ENCODE measurements around the gene TULP3. TPM values are rescaled to one million over a fixed set of nuclear protein-coding genes. Genes with fewer than 3 reads are reported as not detected.

The TULP3 gene
- total and polyA plus RNA-seq, 7 experiments from 2014 or later, result 4.5 to 9.6 (median 6.7) TPM

- POLR2A ChIA-PET, result no interaction called here
Observed at GRCh38 chr12:2851931-2852330, 38.8 kb upstream of the TULP3 start.

GRCh38 chr12:2853626-2854025 is 37.1 kb upstream of the TULP3 start:
- intact Hi-C loops (cut with micrococcal nuclease), result loop anchor here (1.0 to 2.0 kb wide), 2 partner anchors 91 to 187 kb away; no protein-coding TSS in a partner anchor
- DNase-seq (peak in 7 of 9 donors; percentile 12 to 56 (median 25)), ATAC-seq (peak; percentile 74)
- Histone ChIP-seq H3K4me3 (ENCODE audit: low read length) (no peak overlapping the region), H3K4me1 (ENCODE audit: control insufficient read depth in 2 of 2, insufficient read depth in 2 of 2, low read length in 2 of 2) (no peaks in the 10 kb centered on the region), H3K9me3 (ENCODE audit: control insufficient read depth in 2 of 3, low read length in 3 of 3) (no peaks in the 10 kb centered on the region), H3K36me3 (ENCODE audit: control insufficient read depth in 2 of 3, insufficient read depth in 3 of 3, low read length in 3 of 3) (peaks cover 0 to 34% (median 0%) of the 10 kb centered on the region in 3 experiments), H3K27ac (ENCODE audit: low read depth, low read length) (no peak overlapping the region), H3K27me3 (ENCODE audit: control insufficient read depth in 2 of 2, insufficient read depth in 2 of 2, low read length in 2 of 2) (no peaks in the 10 kb centered on the region)
- H3K27me3 Mint-ChIP-seq, result no peaks in the 10 kb centered on the region
- H3K4me3 Mint-ChIP-seq, result no peak overlapping the region
- ChIA-PET POLR2A (interaction anchor here (0.7 kb wide), 1 partner anchor 1396 kb away, joined by 4 read pairs; no protein-coding TSS in a partner anchor), CTCF (no interaction called here)
- H3K4me1 Mint-ChIP-seq, result peaks cover 0 to 5% (median 2%) of the 10 kb centered on the region in 7 donors
- H3K9me3 Mint-ChIP-seq, result no peaks in the 10 kb centered on the region
- H3K36me3 Mint-ChIP-seq, result peaks cover 0 to 26% (median 6%) of the 10 kb centered on the region in 5 donors
- H3K27ac Mint-ChIP-seq, result peak overlapping the region in 2 of 9 donors; percentile 33 to 43

More at GRCh38 chr12:2851931-2852330, 38.8 kb upstream of the TULP3 start:
- Histone ChIP-seq H3K4me1 (ENCODE audit: control insufficient read depth in 2 of 2, insufficient read depth in 2 of 2, low read length in 2 of 2) (no peaks in the 10 kb centered on the region), H3K27me3 (ENCODE audit: control insufficient read depth in 2 of 2, insufficient read depth in 2 of 2, low read length in 2 of 2) (no peaks in the 10 kb centered on the region), H3K4me3 (ENCODE audit: low read length) (no peak overlapping the region), H3K27ac (ENCODE audit: low read depth, low read length) (no peak overlapping the region), H3K36me3 (ENCODE audit: control insufficient read depth in 2 of 3, insufficient read depth in 3 of 3, low read length in 3 of 3) (peaks cover 0 to 27% (median 0%) of the 10 kb centered on the region in 3 experiments), H3K9me3 (ENCODE audit: control insufficient read depth in 2 of 3, low read length in 3 of 3) (no peaks in the 10 kb centered on the region)
- Mint-ChIP-seq H3K9me3 (no peaks in the 10 kb centered on the region), H3K36me3 (peaks cover 0 to 40% (median 11%) of the 10 kb centered on the region in 5 donors), H3K27ac (peak overlapping the region in 2 of 9 donors; percentile 28 to 85), H3K4me1 (peaks cover 0 to 11% (median 3%) of the 10 kb centered on the region in 7 donors), H3K27me3 (no peaks in the 10 kb centered on the region), H3K4me3 (no peak overlapping the region)
- DNase-seq (no peak), ATAC-seq (no peak)
- CTCF ChIA-PET, result no interaction called here
- intact Hi-C loops (cut with micrococcal nuclease), result loop anchor here in 1 of 2 donors (2.0 kb wide), 1 partner anchor 189 kb away; no protein-coding TSS in a partner anchor

GRCh38 chr12:2854669-2855453 is 35.8 kb upstream of the TULP3 start:
- ATAC-seq (no peak), DNase-seq (no peak)
- intact Hi-C loops (cut with micrococcal nuclease), result no loop called here
- peaks cover 0 to 18% (median 6%) of the 10 kb centered on the region in 5 donors for H3K36me3 Mint-ChIP-seq
- no peak overlapping the region for H3K27ac ChIP-seq (ENCODE audit: low read depth, low read length)
- H3K27me3 ChIP-seq (ENCODE audit: control insufficient read depth in 2 of 2, insufficient read depth in 2 of 2, low read length in 2 of 2), result no peaks in the 10 kb centered on the region
- ChIA-PET CTCF (interaction anchor here (0.6 kb wide), 2 partner anchors 9 to 1725 kb away, joined by 3 read pairs; no protein-coding TSS in a partner anchor), POLR2A (no interaction called here)
- H3K27me3 Mint-ChIP-seq, result no peaks in the 10 kb centered on the region
- H3K9me3 ChIP-seq (ENCODE audit: control insufficient read depth in 2 of 3, low read length in 3 of 3), result no peaks in the 10 kb centered on the region
- H3K4me1 ChIP-seq (ENCODE audit: control insufficient read depth in 2 of 2, insufficient read depth in 2 of 2, low read length in 2 of 2), result no peaks in the 10 kb centered on the region
- peaks cover 0 to 31% (median 0%) of the 10 kb centered on the region in 3 experiments for H3K36me3 ChIP-seq (ENCODE audit: control insufficient read depth in 2 of 3, insufficient read depth in 3 of 3, low read length in 3 of 3)
- no peaks in the 10 kb centered on the region for H3K9me3 Mint-ChIP-seq
- no peak overlapping the region for H3K4me3 Mint-ChIP-seq
- H3K4me3 ChIP-seq (ENCODE audit: low read length), result no peak overlapping the region
- H3K4me1 Mint-ChIP-seq, result peaks cover 0 to 5% (median 2%) of the 10 kb centered on the region in 7 donors
- no peak overlapping the region for H3K27ac Mint-ChIP-seq

GRCh38 chr12:2855546-2855945 is 35.1 kb upstream of the TULP3 start:
- H3K4me1 Mint-ChIP-seq, result peaks cover 0 to 5% (median 2%) of the 10 kb centered on the region in 7 donors
- CTCF ChIA-PET, result no interaction called here

GRCh38 chr12:2856051-2856450 is 34.6 kb upstream of the TULP3 start:
- intact Hi-C loops (cut with micrococcal nuclease), result no loop called here
- CTCF ChIA-PET, result no interaction called here

More at GRCh38 chr12:2855546-2855945, 35.1 kb upstream of the TULP3 start:
- Histone ChIP-seq H3K4me3 (ENCODE audit: low read length) (no peak overlapping the region), H3K36me3 (ENCODE audit: control insufficient read depth in 2 of 3, insufficient read depth in 3 of 3, low read length in 3 of 3) (peaks cover 0 to 31% (median 0%) of the 10 kb centered on the region in 3 experiments), H3K9me3 (ENCODE audit: control insufficient read depth in 2 of 3, low read length in 3 of 3) (no peaks in the 10 kb centered on the region), H3K4me1 (ENCODE audit: control insufficient read depth in 2 of 2, insufficient read depth in 2 of 2, low read length in 2 of 2) (no peaks in the 10 kb centered on the region), H3K27me3 (ENCODE audit: control insufficient read depth in 2 of 2, insufficient read depth in 2 of 2, low read length in 2 of 2) (no peaks in the 10 kb centered on the region), H3K27ac (ENCODE audit: low read depth, low read length) (no peak overlapping the region)
- no peaks in the 10 kb centered on the region for H3K9me3 Mint-ChIP-seq
- intact Hi-C loops (cut with micrococcal nuclease), result no loop called here
- H3K4me3 Mint-ChIP-seq, result no peak overlapping the region
- H3K27ac Mint-ChIP-seq, result peak overlapping the region in 1 of 9 donors; percentile 87
- no peaks in the 10 kb centered on the region for H3K27me3 Mint-ChIP-seq
- H3K36me3 Mint-ChIP-seq, result peaks cover 0 to 21% (median 8%) of the 10 kb centered on the region in 5 donors
- POLR2A ChIA-PET, result no interaction called here
- no peak for DNase-seq
- ATAC-seq, result no peak

GRCh38 chr12:2857021-2857431 is 33.7 kb upstream of the TULP3 start, which contains the start of gene TEX52:
Gene TEX52 (minus strand): TSS chr12:2857039. CDS start chr12:2857026, 13 bp downstream.
- intact Hi-C loops (cut with micrococcal nuclease), result no loop called here
- CTCF ChIA-PET, result no interaction called here
- H3K27me3 ChIP-seq (ENCODE audit: control insufficient read depth in 2 of 2, insufficient read depth in 2 of 2, low read length in 2 of 2), result no peaks in the 10 kb centered on the region
- H3K27ac ChIP-seq (ENCODE audit: low read depth, low read length), result no peak within 1 kb of the TSS
- POLR2A ChIA-PET, result no interaction called here
- H3K9me3 ChIP-seq (ENCODE audit: control insufficient read depth in 2 of 3, low read length in 3 of 3), result no peaks in the 10 kb centered on the region
- no peaks in the 10 kb centered on the region for H3K9me3 Mint-ChIP-seq
- peaks cover 0 to 21% (median 8%) of the 10 kb centered on the region in 5 donors for H3K36me3 Mint-ChIP-seq
- no peaks in the 10 kb centered on the region for H3K27me3 Mint-ChIP-seq
- H3K4me3 ChIP-seq (ENCODE audit: low read length), result no peak within 1 kb of the TSS
- DNase-seq, result no peak
- peak within 1 kb of the TSS in 3 of 9 donors; percentile 4 to 87 (median 41) for H3K27ac Mint-ChIP-seq
- peaks cover 0 to 31% (median 0%) of the 10 kb centered on the region in 3 experiments for H3K36me3 ChIP-seq (ENCODE audit: control insufficient read depth in 2 of 3, insufficient read depth in 3 of 3, low read length in 3 of 3)
- H3K4me3 Mint-ChIP-seq, result no peak within 1 kb of the TSS
- ATAC-seq, result no peak
- H3K4me1 ChIP-seq (ENCODE audit: control insufficient read depth in 2 of 2, insufficient read depth in 2 of 2, low read length in 2 of 2), result no peaks in the 10 kb centered on the region
- peaks cover 0 to 5% (median 2%) of the 10 kb centered on the region in 7 donors for H3K4me1 Mint-ChIP-seq

More at GRCh38 chr12:2856051-2856450, 34.6 kb upstream of the TULP3 start:
- Mint-ChIP-seq H3K4me3 (no peak overlapping the region), H3K4me1 (peaks cover 0 to 5% (median 2%) of the 10 kb centered on the region in 7 donors), H3K9me3 (no peaks in the 10 kb centered on the region), H3K27me3 (no peaks in the 10 kb centered on the region), H3K27ac (peak overlapping the region in 3 of 9 donors; percentile 4 to 87 (median 41)), H3K36me3 (peaks cover 0 to 21% (median 8%) of the 10 kb centered on the region in 5 donors)
- DNase-seq, result no peak
- ATAC-seq, result no peak
- H3K36me3 ChIP-seq (ENCODE audit: control insufficient read depth in 2 of 3, insufficient read depth in 3 of 3, low read length in 3 of 3), result peaks cover 0 to 31% (median 0%) of the 10 kb centered on the region in 3 experiments
- POLR2A ChIA-PET, result no interaction called here
- H3K4me1 ChIP-seq (ENCODE audit: control insufficient read depth in 2 of 2, insufficient read depth in 2 of 2, low read length in 2 of 2), result no peaks in the 10 kb centered on the region
- no peaks in the 10 kb centered on the region for H3K9me3 ChIP-seq (ENCODE audit: control insufficient read depth in 2 of 3, low read length in 3 of 3)
- no peaks in the 10 kb centered on the region for H3K27me3 ChIP-seq (ENCODE audit: control insufficient read depth in 2 of 2, insufficient read depth in 2 of 2, low read length in 2 of 2)
- H3K4me3 ChIP-seq (ENCODE audit: low read length), result no peak overlapping the region
- H3K27ac ChIP-seq (ENCODE audit: low read depth, low read length), result no peak overlapping the region
